Osteoblast (primary cell): Measurements from ENCODE around the gene TRRAP. TPM values are rescaled to one million over a fixed set of nuclear protein-coding genes. Genes with fewer than 3 reads are reported as not detected.

Experiments used
- DNase-seq: peaks from one replicate; pipeline ENCODE4 v3.0.0; 2011; ENCODE audit warnings: low spot score, mixed read lengths; ENCODE audit not compliant: insufficient read length; ENCODE audit errors: missing footprints
- H2AFZ ChIP-seq: 2 replicates; pipeline ENCODE4 v1.6.0; 2011; ENCODE audit warnings: mild to moderate bottlenecking, low read length
- H3K27ac ChIP-seq: 2 replicates; pipeline ENCODE4 v1.5.1; 2011; ENCODE audit warnings: mild to moderate bottlenecking, low read depth, low read length, moderate library complexity
- H3K27me3 ChIP-seq: 2 replicates; pipeline ENCODE4 v1.6.0; 2012; ENCODE audit warnings: mild to moderate bottlenecking, control low read depth, inconsistent platforms, low read length, moderate library complexity; ENCODE audit not compliant: insufficient read depth
- H3K36me3 ChIP-seq: 2 replicates; pipeline ENCODE4 v1.5.1; 2011; ENCODE audit warnings: mild to moderate bottlenecking, low read length, control low read depth, moderate library complexity; ENCODE audit not compliant: insufficient read depth
- H3K4me1 ChIP-seq: 2 replicates; pipeline ENCODE4 v1.5.1; 2011; ENCODE audit warnings: mild to moderate bottlenecking, low read length, control low read depth, moderate library complexity; ENCODE audit not compliant: insufficient read depth
- H3K4me2 ChIP-seq: 2 replicates; pipeline ENCODE4 v1.6.0; 2011; ENCODE audit warnings: mild to moderate bottlenecking, low read length; ENCODE audit not compliant: insufficient read depth
- H3K4me3 ChIP-seq: fragments of 200-600 bp; sonication (generic); 3 replicates; pipeline ENCODE4 v1.5.1; 2012; ENCODE audit warnings: mild to moderate bottlenecking, low read length, inconsistent platforms; ENCODE audit not compliant: insufficient read depth
- H3K79me2 ChIP-seq: 2 replicates; pipeline ENCODE4 v1.6.0; 2012; ENCODE audit warnings: mild to moderate bottlenecking, low read length, control low read depth, inconsistent platforms; ENCODE audit not compliant: insufficient read depth
- H3K9me3 ChIP-seq: 2 replicates; pipeline ENCODE4 v1.5.1; 2011; ENCODE audit warnings: low read depth, low read length, control low read depth
- H4K20me1 ChIP-seq: 2 replicates; pipeline ENCODE4 v1.6.0; 2012; ENCODE audit warnings: mild to moderate bottlenecking, low read length, control low read depth; ENCODE audit not compliant: insufficient read depth
- total RNA-seq: library from RNA; depleted of rRNA; stranded (reverse); fragments of >200 nt; gene quantifications from 2 replicates; pipeline ENCODE4 v1.2.3, GENCODE V29; 2012
- TF ChIP-seq, protein P1 (sequence below): IDR thresholded peaks from 2 replicates; pipeline ENCODE4 v1.5.1; 2011; ENCODE audit warnings: mild to moderate bottlenecking, low read depth, low read length, moderate library complexity; ENCODE audit errors: extremely low read depth

Gene TRRAP
- total RNA-seq, 1 donor: 17.7 TPM

DNA sequence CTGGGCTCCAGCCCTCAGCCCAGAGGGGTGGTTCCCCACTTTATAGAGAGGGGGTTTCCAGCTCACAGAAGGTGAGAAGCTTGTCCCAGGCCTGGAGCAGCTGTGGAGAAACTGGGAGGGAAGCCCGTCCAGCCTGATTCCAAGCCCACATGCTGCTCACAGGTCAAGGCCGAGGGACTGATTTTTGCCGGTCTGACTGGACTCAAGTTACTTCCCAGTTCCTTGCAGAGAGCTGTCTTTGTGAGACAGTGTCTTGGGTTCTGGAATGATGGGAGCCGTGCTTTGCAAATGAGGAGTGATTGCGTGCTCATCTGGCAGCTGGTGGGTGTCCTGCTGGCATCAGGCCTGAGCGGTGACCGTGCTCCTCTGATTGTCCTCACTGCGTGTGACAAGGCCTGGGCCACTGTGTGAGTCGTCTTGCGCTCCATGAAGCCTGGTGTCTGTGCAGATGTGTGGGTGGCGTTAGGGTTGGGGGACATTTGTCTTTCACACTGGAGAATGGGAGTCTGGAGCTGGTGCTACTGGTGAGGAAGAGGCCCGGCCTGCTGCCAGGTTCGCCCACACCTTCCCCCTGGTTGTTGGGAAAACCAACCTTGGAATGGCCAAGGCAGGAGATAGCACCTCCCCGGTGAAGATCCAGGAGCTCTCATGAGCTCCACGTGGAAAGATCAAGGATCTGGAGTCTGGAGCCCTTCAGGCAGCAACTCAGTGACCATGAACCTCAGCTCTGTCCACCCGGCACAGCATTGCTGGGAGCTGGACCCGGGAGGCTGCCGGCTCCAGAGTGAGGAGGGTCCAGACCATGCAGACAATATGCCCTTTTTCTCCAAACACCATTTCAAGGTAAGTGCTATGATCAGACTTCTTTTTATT is 136.0 kb downstream of the TRRAP start:
- no peak overlapping the region for H3K4me3 ChIP-seq
- H3K27me3 ChIP-seq: no peaks in the 10 kb centered on the region
- H3K4me2 ChIP-seq: no peak overlapping the region
- peak; percentile 76 for DNase-seq
- H3K27ac ChIP-seq: no peak overlapping the region
- TF ChIP-seq, protein P1, sequence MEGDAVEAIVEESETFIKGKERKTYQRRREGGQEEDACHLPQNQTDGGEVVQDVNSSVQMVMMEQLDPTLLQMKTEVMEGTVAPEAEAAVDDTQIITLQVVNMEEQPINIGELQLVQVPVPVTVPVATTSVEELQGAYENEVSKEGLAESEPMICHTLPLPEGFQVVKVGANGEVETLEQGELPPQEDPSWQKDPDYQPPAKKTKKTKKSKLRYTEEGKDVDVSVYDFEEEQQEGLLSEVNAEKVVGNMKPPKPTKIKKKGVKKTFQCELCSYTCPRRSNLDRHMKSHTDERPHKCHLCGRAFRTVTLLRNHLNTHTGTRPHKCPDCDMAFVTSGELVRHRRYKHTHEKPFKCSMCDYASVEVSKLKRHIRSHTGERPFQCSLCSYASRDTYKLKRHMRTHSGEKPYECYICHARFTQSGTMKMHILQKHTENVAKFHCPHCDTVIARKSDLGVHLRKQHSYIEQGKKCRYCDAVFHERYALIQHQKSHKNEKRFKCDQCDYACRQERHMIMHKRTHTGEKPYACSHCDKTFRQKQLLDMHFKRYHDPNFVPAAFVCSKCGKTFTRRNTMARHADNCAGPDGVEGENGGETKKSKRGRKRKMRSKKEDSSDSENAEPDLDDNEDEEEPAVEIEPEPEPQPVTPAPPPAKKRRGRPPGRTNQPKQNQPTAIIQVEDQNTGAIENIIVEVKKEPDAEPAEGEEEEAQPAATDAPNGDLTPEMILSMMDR: no peak
- no peaks in the 10 kb centered on the region for H4K20me1 ChIP-seq
- no peaks in the 10 kb centered on the region for H3K9me3 ChIP-seq
- H2AFZ ChIP-seq: no peak overlapping the region
- peaks cover 4% of the 10 kb centered on the region for H3K79me2 ChIP-seq
- H3K4me1 ChIP-seq: no peaks in the 10 kb centered on the region
- H3K36me3 ChIP-seq: peaks cover 60% of the 10 kb centered on the region

DNA sequence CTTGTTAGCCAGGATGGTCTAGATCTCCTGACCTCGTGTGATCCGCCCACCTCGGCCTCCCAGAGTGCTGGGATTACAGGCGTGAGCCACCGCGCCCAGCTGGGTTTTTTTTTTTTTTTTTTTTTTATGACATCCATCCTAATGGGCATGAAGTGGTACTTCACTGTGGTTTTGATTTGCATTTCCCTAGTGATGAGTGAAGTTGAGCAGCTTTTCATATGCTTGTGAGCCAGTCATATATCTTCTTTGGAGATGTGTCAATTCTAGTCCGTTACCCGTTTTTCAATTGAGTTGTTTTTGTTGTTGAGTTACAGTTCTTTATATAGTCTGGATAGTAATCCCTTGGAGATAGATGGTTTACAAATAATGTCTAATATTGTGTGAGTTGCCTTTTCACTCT is 137.9 kb downstream of the TRRAP start:
- no peaks in the 10 kb centered on the region for H4K20me1 ChIP-seq
- H3K9me3 ChIP-seq: no peaks in the 10 kb centered on the region
- no peak overlapping the region for H3K4me3 ChIP-seq
- H3K27me3 ChIP-seq: no peaks in the 10 kb centered on the region
- H3K4me2 ChIP-seq: no peak overlapping the region
- peaks cover 4% of the 10 kb centered on the region for H3K79me2 ChIP-seq
- TF ChIP-seq, protein P1: no peak
- H3K4me1 ChIP-seq: no peaks in the 10 kb centered on the region
- DNase-seq: peak; percentile 22
- peaks cover 57% of the 10 kb centered on the region for H3K36me3 ChIP-seq
- no peak overlapping the region for H2AFZ ChIP-seq
- H3K27ac ChIP-seq: no peak overlapping the region

DNA sequence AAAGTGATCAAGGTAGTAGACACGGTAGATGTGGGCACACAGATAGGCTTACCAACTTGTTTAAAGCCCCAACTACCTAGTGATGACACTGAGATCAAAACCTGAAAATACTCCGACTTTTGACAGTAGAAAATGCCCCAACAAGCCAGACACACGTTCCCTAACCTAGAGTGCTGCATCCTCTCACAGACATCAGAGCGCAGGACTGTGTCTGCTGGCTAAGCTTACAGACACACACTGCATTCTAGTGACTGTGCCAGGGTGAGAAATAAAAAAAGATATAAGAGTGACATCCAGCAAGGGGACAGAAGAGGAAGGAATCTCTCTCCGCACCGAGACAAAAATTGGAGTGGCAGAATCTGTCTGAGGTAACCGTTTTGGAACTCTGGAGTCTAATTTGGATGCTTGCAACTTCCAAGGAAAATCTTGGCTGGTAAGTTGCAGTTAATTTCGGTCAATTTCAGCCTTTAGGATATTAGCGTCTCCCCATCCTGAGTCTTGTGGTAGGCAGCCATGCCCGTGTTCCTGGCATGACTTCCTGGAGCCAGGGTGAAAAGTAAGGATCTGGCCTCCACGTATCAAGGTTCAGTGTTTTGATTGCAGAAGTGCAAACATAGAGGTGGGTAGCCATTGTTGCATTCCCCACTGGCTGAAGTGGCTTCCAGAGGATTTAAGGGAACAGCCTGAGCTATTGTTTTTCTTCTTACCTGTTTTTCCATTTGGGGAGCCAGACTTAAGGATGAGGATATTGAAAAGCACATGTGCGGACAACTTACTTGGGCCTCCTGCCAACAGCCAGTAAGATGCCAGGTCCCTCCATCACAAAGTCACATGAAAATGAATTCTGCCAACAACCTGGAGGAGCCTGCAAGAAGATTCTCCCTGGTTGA is 141.4 kb downstream of the TRRAP start:
- H3K4me2 ChIP-seq: no peak overlapping the region
- H4K20me1 ChIP-seq: no peaks in the 10 kb centered on the region
- no peaks in the 10 kb centered on the region for H3K9me3 ChIP-seq
- peak; percentile 29 for DNase-seq
- no peak overlapping the region for H2AFZ ChIP-seq
- H3K4me3 ChIP-seq: no peak overlapping the region
- H3K27me3 ChIP-seq: no peaks in the 10 kb centered on the region
- no peak overlapping the region for H3K27ac ChIP-seq
- H3K79me2 ChIP-seq: peaks cover 6% of the 10 kb centered on the region
- peaks cover 17% of the 10 kb centered on the region for H3K4me1 ChIP-seq
- TF ChIP-seq, protein P1: no peak
- peaks cover 21% of the 10 kb centered on the region for H3K36me3 ChIP-seq

DNA sequence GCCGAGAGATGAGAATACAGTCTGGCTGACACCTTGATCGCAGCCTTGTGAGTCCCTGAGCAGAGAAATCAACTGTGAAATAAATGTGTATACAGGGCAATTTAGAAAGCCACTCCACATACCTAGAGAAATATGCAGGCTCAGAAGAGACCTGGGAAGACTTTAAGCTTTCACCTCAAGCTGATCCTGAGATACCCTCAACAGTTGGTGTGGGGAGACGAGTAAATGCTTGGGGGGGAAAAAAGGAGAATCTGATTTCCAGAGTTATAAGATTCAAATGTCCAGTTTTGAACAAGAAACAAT is 142.0 kb downstream of the TRRAP start:
- H3K4me1 ChIP-seq: peaks cover 17% of the 10 kb centered on the region
- no peak overlapping the region for H2AFZ ChIP-seq
- no peaks in the 10 kb centered on the region for H3K27me3 ChIP-seq
- no peak overlapping the region for H3K4me3 ChIP-seq
- peaks cover 6% of the 10 kb centered on the region for H3K79me2 ChIP-seq
- TF ChIP-seq, protein P1: no peak
- H3K36me3 ChIP-seq: peaks cover 19% of the 10 kb centered on the region
- H3K27ac ChIP-seq: no peak overlapping the region
- no peaks in the 10 kb centered on the region for H4K20me1 ChIP-seq
- no peaks in the 10 kb centered on the region for H3K9me3 ChIP-seq
- H3K4me2 ChIP-seq: no peak overlapping the region
- DNase-seq: peak; percentile 4
